IPS DF 4.7 (cell line): ENCODE data around the gene TMC6.

Experiments
- DNase-seq: peaks from one replicate; pipeline ENCODE4 v3.0.0-alpha.2; 2013; ENCODE audit warnings: low spot score; ENCODE audit errors: extremely low read depth

The TMC6 gene

GRCh38 chr17:78111727-78112517 is 16.6 kb downstream of the TMC6 start:
- no peak for DNase-seq

DNA sequence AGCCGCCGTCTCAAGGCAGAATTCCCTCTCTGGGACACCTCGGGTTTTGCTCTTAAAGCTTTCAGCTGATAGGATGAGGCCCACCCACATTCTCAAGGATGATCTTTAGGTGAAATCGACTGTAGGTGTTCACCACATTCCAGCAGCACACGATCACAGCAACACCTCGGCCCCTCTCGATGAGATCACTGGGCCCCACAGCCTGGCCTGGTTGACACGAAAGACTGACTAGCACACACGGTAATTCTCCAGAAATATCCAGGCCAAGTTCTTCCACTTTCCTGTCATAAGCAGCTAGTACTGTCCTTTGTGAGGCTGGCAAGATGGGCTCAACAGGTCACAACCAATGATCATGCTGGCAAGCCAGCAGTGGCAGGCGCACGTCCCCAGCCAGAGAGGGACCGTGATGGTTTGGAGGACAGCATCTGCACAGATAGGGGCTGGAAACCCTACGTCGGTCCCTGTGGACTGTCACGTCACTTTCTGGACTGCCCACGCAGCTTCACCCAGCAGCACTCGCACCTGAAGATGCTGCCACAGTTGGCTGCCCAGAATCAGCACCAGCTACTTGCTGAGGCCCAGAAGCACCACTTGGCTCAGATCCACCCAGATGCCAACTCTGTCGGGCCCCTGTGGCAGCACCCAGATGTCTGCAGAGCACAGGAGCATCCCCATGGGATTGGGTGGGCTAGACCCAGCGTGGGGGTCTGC is 17.4 kb downstream of the TMC6 start:
- no peak for DNase-seq

GRCh38 chr17:78110363-78111015 is 18.1 kb downstream of the TMC6 start:
- DNase-seq, result no peak

DNA sequence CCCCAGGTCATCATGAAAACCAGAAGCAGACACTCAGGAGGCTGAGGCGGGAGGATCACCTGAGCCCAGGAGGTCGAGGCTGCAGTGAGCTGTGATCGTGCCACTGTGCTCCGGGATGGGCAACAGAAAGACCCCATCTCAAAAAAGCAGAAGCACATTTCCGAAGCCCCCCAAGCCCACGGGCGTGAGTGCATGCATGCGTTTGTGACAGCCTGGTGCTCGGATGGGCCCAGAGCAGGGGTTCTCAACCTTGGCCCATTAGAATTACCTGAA is 19.1 kb downstream of the TMC6 start:
- no peak for DNase-seq

DNA sequence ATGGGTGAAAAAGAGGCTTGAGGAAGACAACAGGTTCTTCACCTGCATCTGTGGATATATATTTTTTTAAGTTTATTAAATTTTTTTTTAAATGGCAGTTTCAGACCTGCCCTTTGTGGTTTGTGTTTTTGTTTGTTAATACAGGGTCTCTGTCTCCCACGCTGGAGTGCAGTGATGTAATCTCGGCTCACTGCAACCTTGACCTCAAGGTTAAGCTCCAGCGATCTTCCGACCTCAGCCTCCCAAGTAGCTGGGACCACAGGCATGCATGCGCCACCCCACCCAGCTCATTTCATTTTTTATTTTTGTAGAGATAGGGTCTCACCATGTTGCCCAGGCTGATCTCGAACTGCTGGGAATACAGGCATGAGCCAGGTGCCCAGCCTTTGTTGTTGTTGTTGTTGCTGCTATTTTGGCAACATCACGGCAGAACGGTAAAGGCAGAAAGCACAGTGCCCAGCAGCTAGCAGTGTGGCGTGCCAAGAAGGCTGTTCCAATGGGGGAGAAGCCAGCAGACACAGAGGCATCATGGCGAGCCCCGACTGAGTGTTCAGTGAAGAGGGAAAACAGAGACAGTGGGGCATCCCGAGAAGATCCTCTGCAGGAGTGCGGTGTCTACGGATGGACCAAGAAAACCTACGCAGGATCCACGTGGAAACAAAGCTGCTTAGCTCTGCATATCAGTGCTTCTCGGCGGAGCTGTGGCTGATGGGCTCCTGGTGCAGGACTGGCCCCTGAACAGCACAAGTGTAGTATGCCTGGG is 19.6 kb downstream of the TMC6 start:
- DNase-seq, result no peak

- DNase-seq, result no peak
Measured at GRCh38 chr17:78107976-78108725, 20.4 kb downstream of the TMC6 start.

GRCh38 chr17:78107457-78107856 is 21.1 kb downstream of the TMC6 start:
- DNase-seq, result no peak

GRCh38 chr17:78106211-78106610 is 22.3 kb downstream of the TMC6 start:
- no peak for DNase-seq

DNA sequence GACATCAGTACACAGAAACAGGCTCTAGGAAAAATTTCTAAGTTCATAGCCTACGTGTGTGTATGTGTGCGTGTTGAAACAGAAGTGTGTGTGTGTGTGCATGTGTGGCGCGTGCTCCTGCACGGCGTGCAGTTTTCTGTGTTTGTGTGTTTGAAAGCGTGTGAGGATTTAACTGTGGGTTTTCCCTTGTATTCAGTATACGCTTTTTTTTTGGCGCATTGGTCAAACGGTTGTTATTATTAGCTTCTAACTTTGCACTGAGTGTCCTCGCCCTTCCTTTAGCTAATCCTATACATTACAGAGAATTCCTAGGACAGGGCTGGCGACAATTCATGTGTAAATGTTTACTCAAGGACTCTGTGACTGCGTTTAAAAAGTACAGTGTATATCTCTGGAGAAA is 23.0 kb downstream of the TMC6 start:
- no peak for DNase-seq

DNA sequence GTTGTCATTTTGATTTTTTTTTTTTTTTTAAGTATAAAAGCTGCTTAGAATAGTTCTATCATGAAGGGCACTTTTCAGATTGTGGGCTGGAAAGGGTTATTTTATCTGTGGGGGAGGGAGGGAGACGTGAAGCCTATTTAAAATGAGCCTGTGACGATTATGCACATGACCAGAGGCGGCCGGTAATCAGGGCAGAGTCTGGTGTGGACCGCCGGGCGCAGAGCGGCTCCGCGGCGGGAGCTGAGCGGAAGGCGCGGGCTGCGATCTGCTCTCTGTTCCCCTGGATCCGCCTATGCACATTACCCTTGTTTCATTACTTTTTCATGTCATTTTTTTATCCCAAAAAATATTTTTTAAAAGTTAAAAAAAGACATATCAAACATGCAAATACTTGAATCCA is 23.5 kb downstream of the TMC6 start:
- DNase-seq, result no peak

- no peak for DNase-seq
Measured at GRCh38 chr17:78104540-78104941, 24.0 kb downstream of the TMC6 start.

DNA sequence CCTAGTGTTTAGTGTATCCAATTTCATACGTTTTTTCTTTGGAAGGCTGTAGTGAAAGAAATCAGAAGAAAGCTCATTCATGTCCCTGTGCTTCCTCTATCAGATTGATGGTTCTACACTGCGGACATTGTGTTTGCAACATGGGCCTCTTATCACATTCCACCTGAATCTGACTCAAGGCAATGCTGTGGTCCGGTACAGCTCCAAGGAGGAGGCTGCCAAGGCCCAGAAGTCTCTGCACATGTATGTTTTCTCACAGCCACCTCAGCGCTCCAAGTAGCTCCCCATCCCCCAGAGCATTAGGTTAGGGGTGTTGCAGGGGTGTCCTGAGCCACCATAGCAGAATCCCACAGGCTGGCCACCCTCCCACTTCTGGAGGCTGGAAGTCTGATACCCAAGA is 25.2 kb downstream of the TMC6 start:
- DNase-seq, result no peak

GRCh38 chr17:78101542-78101941 is 27.0 kb downstream of the TMC6 start:
- DNase-seq, result no peak

- no peak for DNase-seq
Measured at GRCh38 chr17:78101112-78101511, 27.4 kb downstream of the TMC6 start.

- DNase-seq, result no peak
Measured at GRCh38 chr17:78096093-78096492, 32.5 kb downstream of the TMC6 start.

DNA sequence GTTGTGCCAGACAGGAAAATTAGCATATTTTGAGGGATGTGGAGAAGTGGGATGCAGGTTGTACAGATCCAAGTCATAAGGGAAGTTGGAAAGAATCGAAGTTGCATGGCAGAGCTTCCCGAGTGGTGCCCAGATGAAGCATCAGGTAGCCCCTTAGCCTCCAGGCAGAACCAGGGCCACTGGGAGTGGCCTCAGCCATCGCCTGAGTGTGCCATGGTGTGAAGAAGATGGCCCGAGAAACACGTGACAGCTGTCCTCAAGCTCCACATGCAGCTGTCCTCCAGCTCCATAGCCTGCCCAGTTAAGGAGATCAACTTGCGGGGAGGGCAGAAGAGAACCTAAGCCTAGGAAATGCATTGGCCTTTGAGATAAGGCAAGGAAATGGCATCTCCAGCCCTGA is 33.5 kb downstream of the TMC6 start:
- DNase-seq, result no peak

DNA sequence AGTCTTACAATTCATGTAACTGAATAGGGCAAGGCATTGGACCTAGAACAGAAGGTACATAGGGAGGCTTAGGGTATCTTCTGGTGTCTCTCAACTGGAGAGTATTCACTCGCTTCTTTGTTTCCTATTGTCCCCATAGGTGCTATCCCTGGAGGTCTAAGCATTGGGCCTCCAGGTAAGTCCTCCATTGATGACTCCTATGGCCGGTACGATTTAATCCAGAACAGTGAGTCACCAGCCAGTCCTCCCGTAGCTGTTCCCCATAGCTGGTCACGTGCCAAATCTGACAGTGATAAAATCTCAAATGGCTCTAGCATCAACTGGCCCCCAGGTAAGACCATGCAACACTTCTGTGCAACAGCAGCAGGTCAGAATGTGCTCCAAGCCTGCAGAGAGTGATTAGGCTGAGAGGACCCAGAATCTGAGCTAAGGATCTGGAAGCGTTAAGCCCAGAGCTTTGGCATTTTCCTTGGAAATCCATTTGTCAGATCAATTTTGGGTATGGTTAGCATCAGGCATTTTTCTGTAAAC is 35.7 kb downstream of the TMC6 start:
- DNase-seq, result no peak

- no peak for DNase-seq
Measured at GRCh38 chr17:78089576-78090281, 38.8 kb downstream of the TMC6 start.

DNA sequence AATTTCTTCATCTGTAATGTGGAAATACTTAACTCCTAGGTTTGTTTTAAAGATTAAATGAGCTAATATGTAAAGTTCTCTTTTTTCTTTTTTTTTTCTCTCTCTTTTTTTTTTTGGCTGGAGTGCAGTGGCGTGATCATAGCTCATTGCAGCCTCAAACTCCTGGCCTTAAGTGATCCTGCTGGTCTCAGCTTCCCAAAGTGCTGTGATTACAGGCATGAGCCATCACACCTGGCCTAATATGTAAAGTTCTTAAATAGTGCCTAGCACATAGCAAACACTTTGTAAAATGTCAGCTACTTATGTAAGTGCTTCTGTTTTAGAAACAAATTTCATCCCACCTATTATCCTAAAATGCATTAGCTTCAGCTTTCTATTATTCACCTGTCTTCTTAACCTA is 40.0 kb downstream of the TMC6 start:
- no peak for DNase-seq

DNA sequence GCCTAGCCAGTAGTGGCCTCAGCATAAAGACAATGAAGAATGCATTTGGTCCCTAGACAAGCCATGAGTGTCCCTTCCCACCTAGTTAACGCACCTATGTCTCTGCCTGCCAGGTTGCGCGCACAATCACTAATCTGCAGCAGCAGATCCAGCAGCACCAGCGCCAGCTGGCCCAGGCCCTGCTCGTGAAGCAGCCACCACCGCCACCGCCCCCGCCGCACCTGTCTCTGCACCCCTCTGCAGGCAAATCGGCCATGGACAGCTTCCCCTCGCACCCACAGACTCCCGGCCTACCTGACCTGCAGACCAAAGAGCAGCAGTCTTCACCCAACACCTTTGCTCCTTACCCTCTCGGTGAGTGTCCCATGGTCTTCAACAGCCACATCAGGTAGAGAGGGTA is 41.8 kb downstream of the TMC6 start:
- no peak for DNase-seq
